Activated CD4-positive, alpha-beta memory T cell treated with anti-CD3 and anti-CD28 coated beads for 36 hours (primary cell): ENCODE results near the gene MEP1B. TPM values are rescaled to one million over a fixed set of nuclear protein-coding genes. Genes with fewer than 3 reads are reported as not detected.
"Not testable (repeated sequence)": the region's sequence is repeated elsewhere in the genome, so short reads cannot be mapped to it uniquely, and the experiment has no call there.

Experiments used
- CTCF ChIA-PET: fragments of 350-600 bp; sonication (Branson Sonifier 250); formaldehyde crosslinking; loops from one replicate; lab custom pipeline; 2021; ENCODE audit warnings: antibody characterized with exemption, inconsistent platforms; lab: Charles Lee
- POLR2A ChIA-PET: fragments of 350-600 bp; sonication (Branson Sonifier 250); formaldehyde crosslinking; loops from one replicate; lab custom pipeline; 2021; ENCODE audit warnings: antibody characterized with exemption; lab: Charles Lee
- DNase-seq: peaks from one replicate; pipeline ENCODE4 v3.0.0-alpha.2; 2020
- H3K27ac Mint-ChIP-seq: one replicate; pipeline ENCODE4 v1.8.0; 2021; ENCODE audit warnings: mixed read lengths
- H3K27me3 Mint-ChIP-seq: one replicate; pipeline ENCODE4 v1.8.0; 2021; ENCODE audit warnings: mixed read lengths
- H3K36me3 Mint-ChIP-seq: one replicate; pipeline ENCODE4 v1.8.0; 2021; ENCODE audit warnings: mixed read lengths
- H3K4me1 Mint-ChIP-seq: one replicate; pipeline ENCODE4 v1.8.0; 2021; ENCODE audit warnings: low read depth, mixed read lengths
- H3K4me3 Mint-ChIP-seq: one replicate; pipeline ENCODE4 v1.8.0; 2021; ENCODE audit warnings: mild to moderate bottlenecking, mixed read lengths
- H3K9me3 Mint-ChIP-seq: one replicate; pipeline ENCODE4 v1.8.0; 2021; ENCODE audit warnings: mixed read lengths
- intact Hi-C: fragments of 100-400 bp; cut with micrococcal nuclease; formaldehyde crosslinking; loops from one replicate; pipeline ENCODE4 v1.15.1; 2023
- total RNA-seq, 2 experiments: library from RNA; stranded (reverse); gene quantifications; one replicate each; pipeline ENCODE4 v1.2.3, GENCODE V29; 2021

MEP1B gene
- total RNA-seq, 2 experiments from 2014 or later = 0.10 TPM; not detected in 1

DNA sequence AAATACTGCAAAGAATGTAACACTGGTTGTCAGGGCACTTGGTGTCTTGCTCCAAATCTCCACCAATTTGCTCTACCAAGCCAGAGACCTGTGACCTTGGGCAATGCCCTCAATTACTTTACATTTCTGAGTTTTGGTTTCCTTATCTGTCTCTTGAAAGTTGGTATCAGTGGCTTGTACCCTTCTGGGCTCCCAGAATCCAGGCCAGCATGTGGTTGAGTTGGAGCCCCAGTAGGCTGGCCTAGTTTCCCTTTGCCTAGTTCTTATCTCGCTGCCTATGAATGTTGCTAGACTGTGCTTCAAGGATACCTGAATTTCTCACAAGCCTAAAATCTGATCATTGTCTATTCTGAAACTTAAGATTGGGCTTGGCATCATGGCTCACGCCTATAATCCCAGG lies 26.6 kb downstream of the MEP1B start:
- Mint-ChIP-seq H3K4me3 (no peak overlapping the region), H3K36me3 (no peaks in the 10 kb centered on the region), H3K27ac (no peak overlapping the region), H3K4me1 (no peaks in the 10 kb centered on the region), H3K9me3 (no peaks in the 10 kb centered on the region), H3K27me3 (no peaks in the 10 kb centered on the region)
- intact Hi-C loops = no loop called here
- ChIA-PET POLR2A (no interaction called here), CTCF (no interaction called here)
- DNase-seq = no peak

DNA sequence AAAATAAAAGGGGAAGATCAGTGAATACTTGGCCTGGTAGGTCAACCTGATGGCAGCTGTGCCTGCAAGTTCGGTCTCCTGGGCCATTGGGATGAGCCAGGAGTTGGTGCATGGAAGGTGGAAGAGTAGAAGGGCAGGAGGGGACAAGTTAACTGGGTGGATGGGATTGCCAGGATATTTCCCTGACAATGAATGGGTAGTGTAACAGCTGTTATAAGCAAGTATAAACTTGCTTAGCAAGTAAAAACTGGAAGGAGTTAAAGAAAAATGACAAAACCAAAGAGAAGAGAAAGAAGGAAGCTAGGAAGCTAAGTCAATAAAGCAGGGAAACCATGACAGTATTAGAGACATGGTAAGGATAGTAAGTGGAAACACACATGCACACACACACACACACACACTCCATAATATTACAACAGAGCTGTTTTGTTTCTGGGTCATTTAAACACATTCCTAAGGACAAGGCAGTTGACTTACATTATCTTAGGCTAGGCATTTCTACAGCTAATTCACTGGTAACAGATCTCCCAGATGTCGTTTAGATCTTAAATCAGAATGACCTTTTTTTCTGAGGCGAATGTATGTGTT lies 29.7 kb downstream of the MEP1B start:
- Mint-ChIP-seq H3K27me3 (no peaks in the 10 kb centered on the region), H3K9me3 (no peaks in the 10 kb centered on the region), H3K4me1 (no peaks in the 10 kb centered on the region), H3K4me3 (no peak overlapping the region), H3K27ac (no peak overlapping the region), H3K36me3 (no peaks in the 10 kb centered on the region)
- intact Hi-C loops = no loop called here
- no peak for DNase-seq
- POLR2A ChIA-PET = no interaction called here
- CTCF ChIA-PET = no interaction called here

DNA sequence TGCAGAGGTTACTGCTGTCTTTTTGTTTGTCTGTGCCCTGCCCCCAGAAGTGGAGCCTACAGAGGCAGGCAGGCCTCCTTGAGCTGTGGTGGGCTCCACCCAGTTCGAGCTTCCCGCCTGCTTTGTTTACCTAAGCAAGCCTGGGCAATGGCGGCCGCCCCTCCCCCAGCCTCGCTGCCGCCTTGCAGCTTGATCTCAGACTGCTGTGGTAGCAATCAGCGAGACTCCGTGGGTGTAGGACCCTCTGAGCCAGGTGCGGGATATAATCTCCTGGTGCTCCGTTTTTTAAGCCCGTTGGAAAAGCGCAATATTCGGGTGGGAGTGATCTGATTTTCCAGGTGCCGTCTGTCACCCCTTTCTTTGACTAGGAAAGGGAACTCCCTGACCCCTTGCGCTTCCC lies 43.5 kb downstream of the MEP1B start:
- H3K4me3 Mint-ChIP-seq, POLR2A ChIA-PET, CTCF ChIA-PET, H3K36me3 Mint-ChIP-seq, H3K27ac Mint-ChIP-seq, DNase-seq, H3K4me1 Mint-ChIP-seq, H3K9me3 Mint-ChIP-seq, intact Hi-C loops, H3K27me3 Mint-ChIP-seq: not testable (repeated sequence)

DNA sequence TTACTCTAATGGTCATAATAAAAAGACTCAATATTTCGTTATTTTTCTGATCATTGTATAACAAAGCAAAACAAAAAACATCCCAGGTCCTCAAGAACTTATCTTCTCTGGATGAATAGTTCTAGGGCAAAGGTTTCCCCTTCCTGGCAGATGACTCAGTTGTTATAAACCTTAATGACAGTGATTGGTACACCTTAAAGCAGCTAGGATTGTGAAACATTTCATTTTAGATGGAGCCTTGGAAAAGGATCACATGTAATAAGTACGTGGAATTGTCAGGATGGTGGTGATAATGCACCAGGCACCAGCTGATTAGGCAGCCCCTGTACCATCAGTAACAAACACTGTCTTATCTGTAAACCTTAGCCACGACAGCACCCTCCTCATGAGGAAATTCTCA lies 47.2 kb downstream of the MEP1B start:
- Mint-ChIP-seq H3K9me3 (no peaks in the 10 kb centered on the region), H3K4me1 (no peaks in the 10 kb centered on the region), H3K4me3 (no peak overlapping the region), H3K27me3 (peaks cover 2% of the 10 kb centered on the region), H3K27ac (no peak overlapping the region), H3K36me3 (no peaks in the 10 kb centered on the region)
- POLR2A ChIA-PET = no interaction called here
- intact Hi-C loops = no loop called here
- CTCF ChIA-PET = interaction anchor here (0.9 kb wide), 1 partner anchor 80 kb away, joined by 3 read pairs; no protein-coding TSS in a partner anchor
- no peak for DNase-seq

DNA sequence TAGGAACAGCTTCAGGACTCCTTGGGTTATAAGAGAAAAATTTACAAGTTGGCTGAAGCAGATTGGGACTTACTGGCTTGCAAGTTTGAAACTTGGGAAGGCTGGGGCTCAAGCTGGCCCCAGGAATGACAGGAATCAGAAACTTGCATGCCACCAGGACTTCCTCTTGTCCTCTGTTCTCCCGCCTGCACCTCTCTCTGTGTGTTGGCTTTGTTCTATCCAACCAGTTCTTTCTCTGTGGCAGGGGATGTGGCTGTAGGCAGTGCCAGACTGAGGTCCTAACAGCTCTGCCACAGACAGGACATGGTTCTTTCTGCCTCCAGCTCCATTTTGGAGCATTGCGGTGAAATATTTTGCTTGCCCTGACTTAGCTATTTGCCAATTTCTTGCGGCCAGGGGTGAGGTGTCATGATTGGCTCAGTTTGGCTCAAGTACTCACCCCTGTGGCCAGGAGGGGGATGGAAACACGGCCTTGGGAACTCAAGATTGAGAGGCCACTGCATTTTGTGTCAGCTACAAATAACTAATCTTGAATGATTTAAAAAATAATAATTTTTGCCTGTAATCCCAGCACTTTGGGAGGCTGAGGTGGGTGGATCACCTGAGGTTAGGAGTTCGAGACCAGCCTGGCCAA lies 48.9 kb downstream of the MEP1B start:
- no peak overlapping the region for H3K27ac Mint-ChIP-seq
- H3K27me3 Mint-ChIP-seq = peaks cover 2% of the 10 kb centered on the region
- POLR2A ChIA-PET = no interaction called here
- no peaks in the 10 kb centered on the region for H3K9me3 Mint-ChIP-seq
- H3K4me1 Mint-ChIP-seq = no peaks in the 10 kb centered on the region
- no peak for DNase-seq
- H3K36me3 Mint-ChIP-seq = no peaks in the 10 kb centered on the region
- CTCF ChIA-PET = interaction anchor here (1.4 kb wide), 1 partner anchor 81 kb away, joined by 5 read pairs; no protein-coding TSS in a partner anchor
- intact Hi-C loops = no loop called here
- no peak overlapping the region for H3K4me3 Mint-ChIP-seq

DNA sequence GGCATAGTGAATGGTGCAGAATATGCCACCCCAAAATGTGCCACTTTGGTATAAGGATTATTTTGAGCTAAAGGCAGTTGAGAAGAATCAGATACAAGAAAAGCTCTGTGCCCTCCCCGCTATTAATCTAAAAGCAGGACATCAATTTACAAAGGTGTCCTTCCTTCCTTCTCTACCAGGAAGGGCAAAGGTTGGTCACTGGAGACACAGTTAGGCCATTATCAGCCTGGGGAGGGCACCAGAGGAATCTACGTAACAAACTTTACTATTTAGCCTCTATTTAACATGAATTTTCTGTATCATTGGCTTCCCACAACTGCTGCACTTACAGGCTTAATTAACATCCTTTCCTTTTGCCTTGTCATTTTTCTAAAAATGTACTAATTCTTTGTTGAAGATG lies 52.6 kb downstream of the MEP1B start:
- ChIA-PET POLR2A (no interaction called here), CTCF (no interaction called here)
- H3K9me3 Mint-ChIP-seq = no peaks in the 10 kb centered on the region
- DNase-seq = no peak
- intact Hi-C loops = no loop called here
- no peaks in the 10 kb centered on the region for H3K4me1 Mint-ChIP-seq
- no peak overlapping the region for H3K27ac Mint-ChIP-seq
- peaks cover 1% of the 10 kb centered on the region for H3K27me3 Mint-ChIP-seq
- no peaks in the 10 kb centered on the region for H3K36me3 Mint-ChIP-seq
- no peak overlapping the region for H3K4me3 Mint-ChIP-seq

DNA sequence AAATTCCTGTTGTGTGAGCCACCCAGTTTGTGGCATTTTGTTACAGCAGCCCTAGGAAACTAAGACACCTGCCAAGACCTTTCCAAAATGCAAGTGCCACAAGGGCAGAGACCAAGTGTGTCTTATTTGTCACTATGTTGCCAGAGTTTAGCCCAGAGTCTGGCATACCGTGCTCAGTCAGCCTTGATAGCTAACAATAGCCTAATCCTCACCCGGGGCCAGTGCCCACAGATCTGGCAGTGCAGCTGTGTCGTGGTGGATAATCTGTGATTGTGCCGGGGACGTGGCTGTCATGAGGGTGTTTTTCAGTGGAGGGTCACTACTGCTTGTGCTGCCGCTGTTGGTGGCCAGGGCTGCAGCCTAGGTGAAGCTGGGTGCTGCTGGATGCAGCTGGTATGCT lies 53.5 kb downstream of the MEP1B start:
- Mint-ChIP-seq H3K27ac (no peak overlapping the region), H3K9me3 (no peaks in the 10 kb centered on the region), H3K4me1 (no peaks in the 10 kb centered on the region), H3K4me3 (no peak overlapping the region), H3K36me3 (no peaks in the 10 kb centered on the region), H3K27me3 (peaks cover 4% of the 10 kb centered on the region)
- no peak for DNase-seq
- ChIA-PET POLR2A (no interaction called here), CTCF (interaction anchor here (1.6 kb wide), 1 partner anchor 29 kb away, joined by 3 read pairs; no protein-coding TSS in a partner anchor)
- intact Hi-C loops = no loop called here

DNA sequence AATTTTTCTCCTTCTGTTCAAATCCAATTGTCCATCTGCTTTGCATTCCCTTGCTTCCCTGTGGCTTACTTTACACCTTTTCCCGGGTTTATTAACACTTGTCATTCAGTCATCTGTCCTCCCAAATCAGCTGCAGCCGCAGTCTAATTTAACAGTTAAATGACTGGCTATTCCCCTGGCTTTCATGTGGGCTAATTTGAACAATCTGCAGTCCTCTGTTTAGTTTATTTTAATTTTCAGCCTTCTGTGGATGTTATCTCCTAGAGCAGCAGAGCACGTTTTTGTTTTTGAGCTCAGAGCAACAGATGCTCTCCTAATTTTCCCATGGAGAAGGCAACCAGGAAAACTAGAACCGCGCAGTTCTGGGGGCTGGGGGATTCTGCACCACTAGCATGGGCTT lies 55.0 kb downstream of the MEP1B start:
- intact Hi-C loops = no loop called here
- no peaks in the 10 kb centered on the region for H3K36me3 Mint-ChIP-seq
- no peaks in the 10 kb centered on the region for H3K9me3 Mint-ChIP-seq
- peaks cover 9% of the 10 kb centered on the region for H3K27me3 Mint-ChIP-seq
- H3K4me3 Mint-ChIP-seq = no peak overlapping the region
- no peak for DNase-seq
- ChIA-PET POLR2A (interaction anchor here (0.5 kb wide), 1 partner anchor 87 kb away, joined by 3 read pairs; no protein-coding TSS in a partner anchor), CTCF (interaction anchor here (1.6 kb wide), 1 partner anchor 27 kb away, joined by 3 read pairs; no protein-coding TSS in a partner anchor)
- no peak overlapping the region for H3K27ac Mint-ChIP-seq
- no peaks in the 10 kb centered on the region for H3K4me1 Mint-ChIP-seq

DNA sequence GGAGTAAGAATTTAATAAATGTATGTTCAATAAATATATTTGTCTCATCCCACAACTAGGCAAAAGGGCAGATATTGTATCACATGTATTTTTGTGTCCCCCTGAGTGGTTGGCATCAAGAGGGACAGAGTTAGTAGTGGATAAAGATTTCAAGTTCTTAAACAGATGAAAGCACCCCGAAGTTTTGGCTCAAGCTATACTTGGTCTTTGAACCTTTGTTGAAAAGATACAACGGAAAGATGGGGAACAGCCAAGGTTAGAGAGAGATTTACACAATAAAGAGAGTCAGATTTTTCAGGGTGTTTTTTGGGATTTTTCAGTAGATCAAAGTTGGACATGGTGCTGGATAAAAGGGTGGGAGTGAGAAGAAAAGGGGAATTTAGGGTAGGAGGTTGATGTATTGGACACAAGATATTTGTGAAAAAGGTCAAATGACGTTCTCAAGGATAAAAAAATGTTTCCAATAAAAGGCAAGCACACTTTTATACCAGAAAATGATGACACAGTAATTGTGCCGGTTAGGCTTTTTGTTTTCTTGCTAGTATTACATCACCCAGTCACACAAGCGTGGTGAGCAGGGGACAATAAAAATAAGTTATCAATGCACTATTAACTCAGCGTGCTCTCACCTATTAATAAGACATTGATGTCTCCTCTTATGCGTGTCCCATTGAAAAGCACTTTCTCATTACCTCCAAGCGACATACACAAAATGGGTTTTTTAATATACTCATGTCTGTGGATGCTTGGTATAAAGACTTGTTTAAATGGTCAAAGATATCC lies 59.5 kb downstream of the MEP1B start:
- ChIA-PET POLR2A (no interaction called here), CTCF (no interaction called here)
- DNase-seq = no peak
- Mint-ChIP-seq H3K27me3 (peaks cover 18% of the 10 kb centered on the region), H3K9me3 (no peaks in the 10 kb centered on the region), H3K4me3 (no peak overlapping the region), H3K4me1 (no peaks in the 10 kb centered on the region), H3K36me3 (no peaks in the 10 kb centered on the region), H3K27ac (no peak overlapping the region)
- intact Hi-C loops = no loop called here

DNA sequence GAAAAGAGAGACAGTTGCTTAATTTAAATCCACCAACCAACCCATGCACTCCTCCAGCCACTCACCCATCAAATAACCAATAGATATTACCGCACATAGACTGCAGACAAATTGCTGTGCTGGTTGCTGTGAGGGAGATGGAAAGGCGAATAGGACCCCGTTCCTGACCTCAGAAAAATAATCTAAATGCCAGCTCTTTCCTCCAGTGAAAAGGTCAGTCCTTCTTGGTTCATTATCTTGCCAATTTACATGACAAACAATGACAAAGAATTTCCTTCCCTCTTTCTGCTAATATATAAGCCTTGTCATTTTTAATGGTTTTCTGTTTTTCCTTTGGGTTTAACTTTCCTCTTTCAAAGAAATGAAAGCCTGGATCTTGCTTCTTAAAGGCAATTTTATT lies 61.6 kb downstream of the MEP1B start:
- Mint-ChIP-seq H3K4me3 (no peak overlapping the region), H3K27ac (no peak overlapping the region), H3K9me3 (no peaks in the 10 kb centered on the region), H3K27me3 (peaks cover 25% of the 10 kb centered on the region), H3K36me3 (no peaks in the 10 kb centered on the region), H3K4me1 (no peaks in the 10 kb centered on the region)
- intact Hi-C loops = no loop called here
- CTCF ChIA-PET = no interaction called here
- POLR2A ChIA-PET = no interaction called here
- no peak for DNase-seq

DNA sequence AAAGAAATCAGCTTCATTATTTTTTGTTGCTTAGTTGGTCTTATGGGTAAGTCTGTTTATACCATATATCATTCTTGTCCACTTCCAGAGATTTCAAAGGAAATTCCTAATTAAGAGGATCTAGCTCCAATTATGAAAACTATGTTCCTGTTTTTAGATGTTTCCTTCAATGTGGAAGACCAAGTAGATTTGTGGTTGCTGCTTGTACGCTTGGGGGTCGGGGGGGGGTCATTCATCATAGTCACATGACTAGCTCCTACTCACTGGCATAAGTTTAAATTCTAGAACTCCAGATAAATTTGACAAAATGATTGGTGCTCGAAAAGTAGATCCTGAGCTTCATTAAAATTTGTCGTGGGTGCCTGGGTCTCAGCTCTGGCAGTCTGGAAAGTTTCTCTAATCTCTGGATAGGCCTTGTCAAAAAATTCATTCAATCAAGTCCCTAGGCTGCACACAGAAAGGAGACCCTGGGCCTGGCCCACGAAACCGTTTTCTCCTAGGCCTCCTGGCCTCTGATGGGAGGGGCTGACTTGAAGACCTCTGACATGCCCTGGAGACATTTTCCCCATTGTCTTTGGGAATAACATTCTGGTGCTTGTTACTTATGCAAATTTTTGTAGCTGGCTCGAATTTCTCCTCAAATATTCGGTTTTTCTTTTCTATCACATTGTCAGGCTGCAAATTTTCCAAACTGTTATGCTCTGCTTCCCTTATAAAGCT lies 62.5 kb downstream of the MEP1B start:
- Mint-ChIP-seq H3K4me3 (no peak overlapping the region), H3K27me3 (peaks cover 27% of the 10 kb centered on the region), H3K27ac (no peak overlapping the region), H3K9me3 (no peaks in the 10 kb centered on the region), H3K36me3 (no peaks in the 10 kb centered on the region), H3K4me1 (no peaks in the 10 kb centered on the region)
- intact Hi-C loops = no loop called here
- CTCF ChIA-PET = no interaction called here
- no peak for DNase-seq
- POLR2A ChIA-PET = no interaction called here

DNA sequence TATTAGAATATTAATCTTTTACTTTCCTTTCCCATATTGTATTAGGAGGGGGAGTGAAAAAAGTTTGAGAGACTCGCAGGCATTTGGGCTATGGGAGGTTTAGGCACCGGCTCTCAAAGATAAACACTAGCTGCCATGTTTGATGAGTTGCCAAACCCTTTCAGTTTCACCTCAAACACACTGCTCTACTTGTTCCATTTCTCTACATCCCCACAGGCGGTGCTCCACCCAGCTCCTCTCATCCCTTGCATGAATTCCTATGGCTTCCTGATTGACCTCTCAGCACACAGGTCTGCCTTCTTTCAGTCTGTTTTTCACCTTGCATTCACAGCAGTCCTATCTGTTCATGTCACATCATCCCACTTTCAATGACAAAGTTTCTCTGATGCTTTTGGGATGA lies 65.7 kb downstream of the MEP1B start:
- Mint-ChIP-seq H3K4me1 (no peaks in the 10 kb centered on the region), H3K4me3 (no peak overlapping the region), H3K36me3 (no peaks in the 10 kb centered on the region), H3K27ac (no peak overlapping the region), H3K27me3 (peaks cover 17% of the 10 kb centered on the region), H3K9me3 (no peaks in the 10 kb centered on the region)
- POLR2A ChIA-PET = no interaction called here
- intact Hi-C loops = no loop called here
- no peak for DNase-seq
- CTCF ChIA-PET = no interaction called here
